ENCODE measurements around the gene LCN15.
"Not testable (repeated sequence)": the region's sequence is repeated elsewhere in the genome, so short reads cannot be mapped to it uniquely, and the experiment has no call there.

The LCN15 gene

DNA sequence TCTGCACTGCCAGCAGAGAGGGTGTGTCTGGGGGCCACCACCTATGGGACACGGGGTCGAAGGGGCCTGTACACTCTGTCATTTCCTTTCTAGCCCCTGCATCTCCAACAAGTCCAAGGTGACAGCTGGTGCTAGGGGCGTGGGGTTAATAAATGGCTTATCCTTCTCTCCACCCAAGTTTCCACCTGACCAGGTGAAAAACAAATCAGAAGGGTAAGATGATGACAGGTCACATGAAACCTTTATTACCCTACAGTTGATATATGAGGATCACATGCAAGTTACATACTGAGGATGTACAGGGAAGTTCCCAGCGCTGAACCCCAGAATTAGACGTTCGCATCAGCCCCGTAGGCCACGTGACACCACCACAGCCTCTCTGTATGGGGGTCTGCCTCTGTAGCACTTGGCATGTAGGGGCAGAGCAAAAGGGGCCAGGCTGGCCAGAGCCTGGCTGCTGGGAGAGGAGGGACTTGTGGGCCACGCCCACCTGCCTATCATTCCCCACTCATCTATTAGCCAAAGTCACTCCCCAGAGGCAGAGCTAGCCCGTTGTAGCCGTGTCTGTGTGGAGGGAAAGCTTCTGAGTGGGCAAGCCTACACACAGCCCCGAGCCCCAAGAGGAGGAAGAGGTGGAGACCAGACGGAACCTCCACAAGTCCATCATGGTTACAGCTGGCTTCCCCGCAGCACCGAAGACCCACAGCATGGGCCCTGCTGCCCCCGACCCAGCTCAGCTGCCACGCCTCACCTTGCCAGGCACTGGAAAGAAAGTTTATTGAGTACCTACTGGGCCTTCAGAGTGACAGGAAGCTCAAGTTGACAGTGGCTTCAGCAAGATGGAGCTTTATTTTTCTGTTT lies 29.0 kb upstream of the LCN15 start:
- DNase-seq, result peak; percentile 81

DNA sequence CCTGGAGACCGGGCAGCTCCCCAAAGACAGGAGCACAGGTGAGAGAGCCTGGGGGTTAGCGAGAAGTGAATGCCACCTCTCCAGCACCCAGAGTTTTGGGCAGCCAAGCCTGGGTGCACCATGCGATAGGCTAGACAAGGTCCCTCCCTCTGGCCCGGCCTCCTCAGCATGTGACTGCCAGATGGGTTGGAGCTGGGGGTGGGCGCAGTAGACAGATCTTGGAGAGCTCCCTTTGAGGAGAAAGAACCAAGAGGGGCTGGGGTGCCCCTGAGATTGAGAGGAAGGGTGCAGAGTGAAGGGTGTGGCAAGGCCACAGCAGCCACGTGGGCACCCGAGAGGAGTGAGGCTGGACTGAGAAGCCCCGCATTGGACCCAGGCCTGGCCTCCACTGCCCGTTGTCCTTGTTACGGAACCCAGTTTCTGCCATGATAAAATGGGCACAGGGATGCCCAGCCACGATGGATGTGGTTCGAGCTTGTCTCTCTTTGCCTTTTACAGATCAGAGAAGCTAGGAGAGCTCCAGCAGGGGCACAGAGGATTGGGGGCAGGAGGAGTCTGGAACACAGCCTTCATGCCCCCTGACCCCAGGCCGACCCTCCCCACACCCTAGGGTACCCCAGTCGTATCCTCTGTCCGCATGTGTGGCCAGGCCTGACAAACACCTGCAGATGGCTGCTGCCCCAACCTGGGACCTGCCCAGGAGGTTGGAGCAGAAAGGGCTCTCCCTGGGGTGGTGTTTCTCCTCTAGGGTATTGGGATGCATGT lies 28.2 kb upstream of the LCN15 start:
- DNase-seq, result peak; percentile 49

DNA sequence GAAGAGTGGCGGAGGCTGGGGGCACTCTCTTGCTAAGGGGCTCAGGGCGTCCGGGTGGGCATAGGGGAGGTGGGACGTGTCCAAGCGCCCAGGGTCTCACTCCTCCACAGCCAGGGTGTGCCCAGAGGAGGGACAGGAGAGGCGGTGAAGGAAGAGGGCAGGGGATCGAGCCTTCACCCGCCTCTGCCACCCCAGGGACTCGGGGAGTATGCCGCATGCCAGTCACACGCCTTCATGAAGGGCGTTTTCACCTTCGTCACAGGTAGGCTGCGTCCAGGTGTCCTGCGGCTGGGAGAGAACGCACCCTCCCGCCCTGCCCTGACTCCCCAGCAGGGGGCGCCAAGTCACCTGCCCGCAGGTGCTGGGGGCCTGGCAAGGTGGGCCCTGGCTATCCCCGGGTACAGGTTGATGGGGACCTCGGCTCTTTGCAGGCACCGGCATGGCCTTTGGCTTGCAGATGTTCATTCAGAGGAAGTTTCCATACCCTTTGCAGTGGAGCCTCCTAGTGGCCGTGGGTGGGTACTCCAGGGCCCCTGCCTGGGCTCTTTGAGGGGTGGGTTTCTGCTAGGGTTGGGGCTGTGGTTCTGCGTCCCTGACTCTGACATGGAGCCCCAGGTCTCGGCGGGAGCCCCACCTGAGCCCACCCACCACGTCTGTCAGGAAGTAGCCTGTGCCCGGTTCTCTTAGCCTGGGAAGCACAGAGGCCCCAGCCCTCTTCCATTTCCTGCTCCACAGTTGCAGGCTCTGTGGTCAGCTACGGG lies 27.4 kb upstream of the LCN15 start:
- peak; percentile 80 for DNase-seq

DNA sequence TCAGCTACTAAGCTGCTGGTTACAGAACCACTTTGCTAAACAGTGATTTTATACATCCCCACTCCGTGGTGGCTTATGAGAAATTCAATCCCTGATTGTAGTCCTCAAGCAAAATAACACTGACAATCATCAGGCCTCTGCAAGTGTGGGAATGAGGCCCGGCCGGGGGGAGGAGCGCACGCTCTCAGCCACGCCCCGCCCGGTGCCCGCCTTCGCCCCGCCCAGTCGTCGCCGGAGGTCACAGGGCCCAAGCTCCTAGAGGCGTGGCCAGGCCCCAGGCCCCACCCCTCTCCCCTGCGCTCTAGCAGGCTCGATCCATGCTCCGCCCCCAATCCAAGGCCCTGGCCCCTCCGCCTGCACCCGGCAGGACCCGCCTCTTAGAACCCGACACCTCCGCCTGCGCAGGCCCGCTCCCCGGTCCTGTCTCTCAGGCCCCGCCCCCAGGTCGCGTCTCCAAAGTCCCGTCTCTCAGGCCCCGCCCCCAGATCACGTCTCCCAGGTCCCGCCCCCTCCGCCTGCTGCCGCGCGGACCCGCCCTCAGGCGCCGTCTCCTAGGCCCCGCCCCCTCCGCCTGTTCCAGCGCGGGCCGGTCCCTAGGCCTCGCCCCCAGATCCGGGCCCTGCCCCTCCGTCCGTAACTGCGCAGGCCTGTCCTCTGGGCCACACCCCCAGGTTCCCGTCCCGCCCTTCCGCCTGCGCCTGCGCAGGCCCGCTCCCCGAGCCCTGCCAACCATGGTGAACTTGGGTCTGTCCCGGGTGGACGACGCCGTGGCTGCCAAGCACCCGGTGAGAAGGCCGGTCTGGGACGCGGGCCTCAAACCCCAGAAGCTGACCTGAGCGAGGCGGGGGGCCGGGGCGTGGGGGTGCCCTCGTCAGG lies 26.6 kb upstream of the LCN15 start, which contains the start of gene TMEM141:
TMEM141 (plus strand) TSS at position 705 of the 876 bp plus-strand sequence; CDS start at position 732, 27 bp downstream.
- peak; percentile 100 for DNase-seq

DNA sequence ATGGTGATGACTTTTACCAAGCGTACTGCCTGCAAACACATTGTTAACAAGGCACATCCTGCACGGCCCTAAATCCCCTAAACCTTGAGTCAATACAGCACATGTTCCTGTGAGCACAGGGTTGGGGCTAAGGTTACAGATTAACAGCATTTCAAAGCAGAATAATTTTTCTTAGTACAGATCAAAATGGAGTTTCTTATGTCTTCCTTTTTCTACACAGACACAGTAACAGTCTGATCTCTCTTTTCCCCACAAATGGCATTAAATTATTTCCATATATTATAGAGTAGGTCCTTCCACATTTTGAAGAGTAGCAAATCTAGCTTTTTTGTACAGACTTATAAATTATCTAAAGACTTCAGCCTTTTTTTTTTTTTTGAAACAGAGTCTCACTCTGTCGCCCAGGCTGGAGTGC lies 25.2 kb upstream of the LCN15 start:
- DNase-seq, result no peak

DNA sequence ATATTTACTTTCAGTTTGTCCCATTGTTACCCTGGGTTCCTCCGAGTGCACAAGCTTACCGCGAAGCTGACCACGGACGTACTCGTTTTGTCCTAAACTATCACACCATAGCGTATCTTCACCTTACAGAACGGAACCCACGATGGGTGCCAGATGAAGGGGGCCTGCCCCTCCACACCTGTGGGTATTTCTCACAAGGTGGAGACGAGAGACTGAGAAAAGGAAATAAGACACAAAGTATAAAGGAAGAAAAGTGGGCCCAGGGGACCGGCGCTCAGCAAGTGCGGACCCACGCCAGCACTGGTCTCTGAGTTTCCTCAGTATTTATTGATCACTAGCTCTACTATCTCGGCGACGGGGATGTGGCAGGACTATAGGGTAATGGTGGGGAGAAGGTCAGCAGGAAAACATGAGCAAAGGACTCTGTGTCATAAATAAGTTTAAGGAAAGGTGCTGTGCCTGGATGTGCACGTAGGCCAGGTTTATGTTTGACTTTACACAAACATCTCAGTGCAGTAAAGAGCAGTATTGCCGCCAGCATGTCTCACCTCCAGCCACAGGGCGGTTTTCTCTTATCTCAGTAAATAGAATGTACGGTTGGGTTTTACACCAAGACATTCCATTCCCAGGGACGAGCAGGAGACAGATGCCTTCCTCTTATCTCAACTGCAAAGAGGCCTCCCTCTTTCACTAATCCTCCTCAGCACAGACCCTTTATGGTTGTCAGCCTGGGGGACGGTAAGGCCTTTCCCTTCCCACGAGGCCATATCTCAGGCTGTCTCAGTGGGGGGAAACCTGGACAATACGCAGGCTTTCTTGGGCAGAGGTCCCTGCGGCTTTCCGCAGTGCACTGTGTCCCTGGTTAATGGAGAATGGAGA lies 24.6 kb upstream of the LCN15 start:
- DNase-seq, result peak; percentile 78

DNA sequence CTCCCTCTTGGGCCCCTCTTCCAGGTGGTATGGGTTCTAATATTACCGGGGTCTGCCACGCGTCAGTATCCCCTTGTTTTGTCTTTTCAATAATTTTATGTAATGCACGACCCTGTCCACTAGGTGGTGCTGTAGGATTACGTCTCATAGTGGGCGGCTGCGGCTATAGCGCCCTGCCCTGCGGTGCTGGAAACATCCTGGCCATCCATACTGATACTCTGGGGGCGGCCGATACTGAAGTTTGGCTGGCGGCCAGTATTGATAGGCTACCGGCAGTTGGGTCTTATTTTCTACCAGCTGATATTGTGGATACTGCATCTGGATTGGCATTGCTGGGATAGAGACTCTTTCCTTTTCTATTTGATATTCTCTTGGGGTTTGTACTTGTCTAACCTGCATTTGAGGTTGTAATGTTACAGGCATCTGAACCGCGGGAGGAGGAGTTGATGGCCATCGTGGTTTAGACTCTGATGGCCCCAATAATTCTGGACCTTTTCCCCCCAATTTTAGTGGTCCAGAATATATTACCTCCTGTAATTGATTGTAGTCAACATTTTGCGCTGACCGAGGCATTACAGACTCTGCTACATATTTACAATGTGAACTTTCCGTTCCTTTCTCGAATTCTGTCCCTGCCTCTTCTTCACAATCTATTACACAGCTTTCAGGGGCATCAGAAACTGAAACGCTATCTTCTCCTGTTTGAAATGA lies 23.5 kb upstream of the LCN15 start:
- DNase-seq, result peak; percentile 92

DNA sequence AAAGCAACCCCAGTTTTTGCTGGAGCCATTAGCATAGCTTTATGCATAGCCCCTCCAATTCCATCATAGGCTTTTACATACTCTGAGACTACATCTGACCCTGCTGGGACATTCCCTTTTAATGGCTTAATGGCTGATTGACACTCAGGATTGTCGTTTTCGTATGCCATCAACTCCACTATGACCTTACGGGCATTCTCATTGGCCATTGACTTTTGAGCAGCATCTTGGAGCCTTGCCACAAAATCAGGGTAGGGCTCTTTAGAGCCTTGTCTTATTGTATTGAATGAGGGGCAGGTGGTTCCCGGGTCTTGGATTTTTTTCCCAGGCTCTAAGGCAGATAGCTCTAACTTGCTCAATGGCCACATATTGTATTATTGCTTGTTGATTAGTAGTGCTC lies 22.7 kb upstream of the LCN15 start:
- DNase-seq, result not testable (repeated sequence)

DNA sequence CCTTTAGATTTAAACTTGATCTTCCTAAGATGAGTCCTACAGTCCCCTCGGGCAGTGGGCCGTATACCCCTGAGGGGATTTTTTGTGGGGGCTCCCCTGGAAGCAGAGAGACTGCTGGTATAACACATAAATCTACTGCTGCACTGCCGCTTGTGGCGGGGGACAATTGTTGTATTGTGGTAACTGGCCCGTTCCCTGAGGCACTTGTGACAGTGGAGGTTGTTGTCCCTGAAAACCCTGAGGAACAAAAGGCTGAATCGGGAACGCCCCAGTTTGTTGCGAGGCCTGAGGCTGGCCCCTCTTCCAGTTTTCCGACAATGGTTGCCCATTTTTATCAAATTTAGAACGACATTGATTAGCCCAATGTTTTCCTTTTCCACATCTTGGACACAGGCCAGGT lies 22.1 kb upstream of the LCN15 start:
- DNase-seq, result no peak

DNA sequence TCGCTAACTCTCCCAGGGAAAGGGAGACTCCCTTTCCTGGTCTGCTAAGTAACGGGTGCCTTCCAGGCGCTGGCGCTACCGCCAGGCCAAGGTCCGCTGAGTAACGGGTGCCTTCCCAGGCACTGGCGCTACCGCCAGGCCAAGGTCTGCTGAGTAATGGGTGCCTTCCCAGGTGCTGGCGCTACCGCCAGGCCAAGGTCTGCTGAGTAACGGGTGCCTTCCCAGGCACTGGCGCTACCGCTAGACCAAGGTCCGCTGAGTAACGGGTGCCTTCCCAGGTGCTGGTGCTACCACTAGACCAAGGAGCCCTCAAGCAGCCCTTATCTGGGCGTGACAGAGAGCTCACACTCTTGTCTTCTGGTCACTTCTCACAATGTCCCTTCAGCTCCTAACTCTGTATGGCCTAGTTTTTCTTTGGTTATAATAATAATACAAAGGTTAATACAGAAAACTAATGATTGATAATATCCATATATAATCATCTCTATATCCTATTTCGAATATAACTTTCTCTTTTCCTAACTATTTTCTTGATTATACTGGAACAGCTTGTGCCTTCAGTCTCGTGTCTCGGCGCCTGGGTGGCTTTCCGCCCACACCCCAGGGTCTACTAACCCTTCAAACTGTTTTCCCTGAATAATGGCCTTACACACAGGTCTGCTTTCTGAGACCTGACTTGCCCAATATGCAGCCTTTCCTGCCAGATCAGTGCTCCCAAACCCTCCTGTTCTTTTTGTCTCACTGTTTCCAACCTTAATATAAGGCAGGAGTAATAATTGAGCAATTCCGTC lies 21.4 kb upstream of the LCN15 start:
- DNase-seq, result peak; percentile 58

DNA sequence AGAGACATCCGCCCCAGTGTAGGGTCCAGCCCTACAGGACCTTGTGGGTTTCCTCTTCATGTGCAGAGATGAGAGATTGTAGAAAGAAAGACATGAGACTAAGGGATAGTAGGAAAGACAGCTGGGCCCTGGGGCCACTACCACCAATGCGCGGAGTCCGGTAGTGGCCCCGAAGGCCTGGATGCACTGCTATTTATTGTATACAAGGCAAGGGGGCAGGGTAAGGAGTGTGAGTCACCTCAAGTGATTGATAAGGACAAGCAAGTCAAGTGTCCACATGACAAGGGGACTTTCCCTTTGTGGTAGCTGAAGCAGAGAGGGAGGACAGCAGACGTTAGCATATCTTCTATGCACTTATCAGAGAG lies 20.7 kb upstream of the LCN15 start:
- DNase-seq, result peak; percentile 86

DNA sequence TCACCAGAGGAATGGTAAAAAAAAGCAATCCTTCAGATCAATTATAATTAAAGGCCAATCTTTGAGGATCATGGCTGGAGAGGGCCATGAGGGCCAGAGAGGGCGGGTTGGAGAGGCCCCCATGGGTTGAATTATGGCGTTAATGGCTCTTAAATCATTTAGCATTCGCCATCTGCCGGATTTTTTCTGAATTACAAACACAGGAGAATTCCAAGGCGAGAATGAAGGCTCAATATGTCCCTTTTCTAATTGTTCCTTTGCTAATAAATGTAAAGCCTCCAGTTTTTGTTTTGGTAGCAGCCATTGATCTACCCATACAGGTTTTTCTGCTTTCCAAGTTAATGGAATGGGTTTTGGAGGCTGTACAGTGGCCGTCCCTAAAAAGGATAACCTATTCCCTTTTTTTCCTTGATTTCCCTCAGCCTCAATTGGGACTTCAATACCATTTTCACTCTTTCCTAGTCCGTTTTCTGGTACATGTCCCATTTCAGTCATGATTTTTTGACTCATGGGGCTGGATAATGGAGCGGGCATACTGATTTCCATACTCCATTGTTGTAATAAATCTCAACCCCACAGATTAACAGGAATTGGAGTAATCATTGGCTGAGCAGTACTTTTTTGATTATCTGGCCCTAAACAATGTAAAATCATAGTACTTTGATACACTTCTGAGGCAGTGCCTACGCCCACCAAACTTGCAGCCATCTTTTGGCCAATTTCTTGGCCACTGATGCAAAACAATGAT lies 20.1 kb upstream of the LCN15 start:
- DNase-seq, result peak; percentile 82

DNA sequence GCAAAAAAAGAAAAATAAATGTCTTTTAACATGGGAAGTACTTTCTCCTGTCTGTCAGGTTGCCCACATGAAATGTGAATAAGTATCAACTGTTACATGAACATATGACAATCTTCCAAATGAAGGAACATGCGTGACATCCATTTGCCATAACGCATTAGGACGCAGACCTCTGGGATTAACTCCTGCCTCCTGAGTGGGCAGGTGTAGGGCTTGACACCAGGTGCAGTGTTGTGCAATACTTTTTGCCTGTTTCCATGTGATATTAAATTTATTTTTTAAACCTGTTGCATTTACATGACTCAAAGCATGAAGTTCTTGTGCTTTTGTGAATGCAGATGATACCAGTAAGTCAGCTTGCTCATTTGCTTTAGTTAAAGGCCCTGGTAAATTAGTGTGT lies 18.1 kb upstream of the LCN15 start:
- DNase-seq, result no peak

DNA sequence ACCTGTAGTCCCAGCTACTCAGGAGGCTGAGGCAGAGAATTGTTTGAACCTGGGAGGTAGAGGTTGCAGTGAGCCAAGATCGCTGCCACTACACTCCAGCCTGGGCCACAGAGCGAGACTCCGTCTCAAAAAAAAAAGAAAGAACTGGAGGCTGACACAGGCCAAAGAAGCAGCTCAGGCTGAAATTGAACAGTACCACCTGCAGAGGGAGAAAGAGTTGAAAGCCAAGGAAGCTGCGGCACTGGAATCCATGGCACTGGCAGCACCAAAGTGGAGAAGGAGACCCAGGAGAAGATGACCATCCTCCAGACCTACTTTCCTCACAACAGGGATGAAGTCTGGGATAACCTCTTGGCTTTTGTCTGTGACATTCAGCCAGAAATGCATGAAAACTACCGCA lies 15.5 kb upstream of the LCN15 start:
- DNase-seq, result no peak

DNA sequence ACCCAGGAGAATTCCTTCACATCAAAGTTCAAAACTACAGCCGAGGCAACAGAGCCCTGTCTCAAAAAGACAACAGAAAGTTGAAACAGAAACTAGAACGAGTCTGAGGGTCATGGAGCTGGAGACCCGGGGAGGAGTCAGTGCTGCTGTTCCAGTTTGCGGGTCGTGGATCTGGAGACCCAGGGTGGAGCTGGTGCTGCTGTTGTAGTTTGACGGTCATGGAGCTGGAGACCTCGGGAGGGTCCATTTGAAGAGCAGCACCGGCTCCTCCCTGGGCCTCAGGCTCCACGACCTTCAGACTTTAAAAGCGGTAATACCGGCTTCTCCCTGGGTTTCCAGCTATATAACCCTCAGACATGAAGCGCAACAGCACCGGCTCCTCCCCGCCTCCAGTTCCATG lies 13.0 kb upstream of the LCN15 start:
- no peak for DNase-seq

DNA sequence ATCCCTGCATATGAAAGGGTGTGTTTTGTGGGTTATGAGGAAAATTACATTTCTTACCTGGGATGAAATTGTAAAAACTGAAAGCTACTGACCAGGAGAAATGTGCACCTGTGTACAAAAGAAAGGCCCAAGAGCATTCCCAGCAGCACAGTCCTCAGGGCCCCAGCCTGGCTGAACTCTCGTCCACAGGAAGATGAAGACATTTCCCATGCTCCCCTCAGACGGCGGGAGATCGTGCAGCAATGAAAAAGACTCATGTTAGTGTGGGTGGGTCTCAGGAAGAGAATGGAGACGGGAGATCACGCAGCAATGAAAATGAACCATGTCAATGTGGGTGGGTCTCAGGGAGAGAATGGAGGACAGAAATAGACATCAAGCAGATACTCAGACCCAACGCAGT lies 12.6 kb upstream of the LCN15 start:
- no peak for DNase-seq

DNA sequence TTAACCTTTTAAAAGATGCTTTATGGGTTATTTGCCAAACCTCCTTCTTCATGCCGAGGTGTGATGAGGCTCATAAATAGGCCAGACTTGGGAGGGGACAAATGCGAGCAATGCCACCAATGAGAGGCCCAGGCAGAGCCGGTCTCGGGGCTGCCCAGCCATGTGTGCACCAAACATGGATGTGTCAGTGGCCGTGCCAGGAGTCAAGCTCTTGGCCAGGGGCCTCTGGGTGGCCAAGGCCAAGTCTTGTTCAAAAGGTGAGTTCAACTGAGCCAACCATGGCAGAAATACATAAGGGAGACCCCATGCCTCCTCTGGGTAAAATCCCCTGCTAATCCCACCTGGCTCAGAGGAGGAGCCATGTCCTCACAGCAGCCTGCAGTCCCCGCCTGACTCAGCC lies 10.9 kb upstream of the LCN15 start:
- no peak for DNase-seq

DNA sequence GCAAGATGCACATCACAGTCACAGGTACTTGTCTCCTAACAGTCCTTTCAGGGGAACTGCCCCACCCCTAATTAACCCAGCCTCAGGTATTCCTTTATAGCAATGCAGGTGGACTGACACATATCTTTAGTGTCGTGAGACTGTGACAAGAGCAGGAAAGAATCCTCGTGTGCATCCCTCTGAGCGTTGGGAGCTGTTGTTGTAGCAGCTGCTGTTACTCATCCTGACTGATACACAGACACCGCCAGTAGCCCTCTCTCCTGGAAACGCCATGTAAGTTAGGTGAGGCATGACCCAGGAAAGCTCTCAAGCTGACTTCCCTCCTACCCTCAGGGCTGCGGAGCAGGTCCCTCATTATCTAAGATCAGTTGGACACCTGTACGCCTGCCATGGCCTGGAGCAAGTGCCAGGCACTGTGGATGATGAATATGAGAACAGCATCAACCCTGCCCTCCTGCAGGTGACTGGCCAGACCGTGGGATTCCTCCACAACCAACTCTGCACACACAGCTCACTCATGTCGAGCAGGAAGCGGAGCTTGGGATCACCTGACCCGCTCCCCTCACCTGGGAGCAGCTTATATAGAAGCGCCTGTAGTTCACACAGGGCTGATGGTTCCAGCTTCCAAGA lies 10.2 kb upstream of the LCN15 start:
- no peak for DNase-seq
